Endothelial cell of umbilical vein (primary cell): ENCODE data around the gene MAP4K2.

ENCODE experiments used
- JUN ChIP-seq: IDR thresholded peaks from 2 replicates; pipeline ENCODE4 v1.6.1; 2011; ENCODE audit warnings: borderline replicate concordance, low read depth; ENCODE audit not compliant: insufficient read length, insufficient read depth
- TF ChIP-seq, protein P1 (sequence below), 2 donors: IDR thresholded peaks; 1 replicate in 1 of 2; 2 replicates in 1 of 2; pipeline ENCODE4 v1.5.1; 2011; ENCODE audit warnings: low read length in 2 of 2, mild to moderate bottlenecking in 2 of 2, moderate library complexity in 2 of 2, control low read depth in 1 of 2, inconsistent platforms in 1 of 2, low read depth in 1 of 2; ENCODE audit not compliant: insufficient read depth in 1 of 2; ENCODE audit errors: extremely low read depth in 1 of 2

DNA sequence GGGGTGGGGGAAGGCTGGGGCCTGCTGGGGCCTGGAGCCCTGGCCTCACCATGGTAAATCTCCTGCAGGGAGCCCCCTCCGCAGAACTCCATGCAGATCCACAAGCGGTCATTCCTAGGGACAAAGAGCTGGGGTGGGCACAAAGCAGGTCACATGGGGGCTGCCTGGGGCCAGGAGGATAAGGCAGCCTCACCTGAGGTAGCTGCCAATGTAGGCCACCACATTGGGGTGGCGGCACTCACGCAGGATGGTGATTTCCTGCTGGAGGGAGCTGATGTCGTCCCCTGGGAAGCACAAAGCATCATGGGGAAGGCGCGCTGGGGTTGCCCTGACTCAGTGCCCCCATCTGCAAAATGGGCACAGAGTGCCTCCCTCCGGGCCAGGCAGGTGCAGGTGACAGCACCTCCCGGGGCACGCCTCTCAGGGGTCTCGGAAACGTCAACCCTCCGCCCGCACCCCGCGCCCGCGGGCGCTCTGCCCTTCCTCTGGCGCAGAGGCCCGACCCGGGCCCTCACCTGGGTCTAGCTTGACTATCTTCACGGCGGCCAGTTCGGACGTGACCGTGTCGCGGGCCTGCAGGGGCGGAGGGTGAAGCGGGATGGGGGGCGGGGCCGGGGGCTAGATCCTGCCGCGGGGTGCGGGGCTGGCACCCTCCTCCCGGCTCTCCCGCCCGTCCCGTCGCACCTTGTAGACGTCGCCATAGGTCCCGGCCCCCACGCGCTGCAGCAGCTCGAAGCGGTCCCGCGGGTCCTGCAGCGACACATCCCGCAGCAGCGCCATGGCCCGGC lies 450 bp downstream of the MAP4K2 start:
- no peak for TF ChIP-seq JUN
- TF ChIP-seq, protein P1, sequence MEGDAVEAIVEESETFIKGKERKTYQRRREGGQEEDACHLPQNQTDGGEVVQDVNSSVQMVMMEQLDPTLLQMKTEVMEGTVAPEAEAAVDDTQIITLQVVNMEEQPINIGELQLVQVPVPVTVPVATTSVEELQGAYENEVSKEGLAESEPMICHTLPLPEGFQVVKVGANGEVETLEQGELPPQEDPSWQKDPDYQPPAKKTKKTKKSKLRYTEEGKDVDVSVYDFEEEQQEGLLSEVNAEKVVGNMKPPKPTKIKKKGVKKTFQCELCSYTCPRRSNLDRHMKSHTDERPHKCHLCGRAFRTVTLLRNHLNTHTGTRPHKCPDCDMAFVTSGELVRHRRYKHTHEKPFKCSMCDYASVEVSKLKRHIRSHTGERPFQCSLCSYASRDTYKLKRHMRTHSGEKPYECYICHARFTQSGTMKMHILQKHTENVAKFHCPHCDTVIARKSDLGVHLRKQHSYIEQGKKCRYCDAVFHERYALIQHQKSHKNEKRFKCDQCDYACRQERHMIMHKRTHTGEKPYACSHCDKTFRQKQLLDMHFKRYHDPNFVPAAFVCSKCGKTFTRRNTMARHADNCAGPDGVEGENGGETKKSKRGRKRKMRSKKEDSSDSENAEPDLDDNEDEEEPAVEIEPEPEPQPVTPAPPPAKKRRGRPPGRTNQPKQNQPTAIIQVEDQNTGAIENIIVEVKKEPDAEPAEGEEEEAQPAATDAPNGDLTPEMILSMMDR (IDR thresholded peaks at IDR 0.05; ENCODE audit: extremely low read depth in 1 of 2, insufficient read depth in 1 of 2, low read depth in 1 of 2, low read length in 2 of 2), result no peak
